Measurements from ENCODE around the gene PSME2.

GRCh38 chr14:24190416-24190815 is 44.0 kb upstream of the PSME2 start:
- TF ChIP-seq CTCF (conservative IDR thresholded peaks at IDR 0.05 in 1 of 2, IDR thresholded peaks at IDR 0.05 in 1 of 2; ENCODE audit: low read depth in 1 of 2, low read length in 2 of 2) = no peak
- no peak for TF ChIP-seq EZH2 (IDR thresholded peaks at IDR 0.05; ENCODE audit: low read length, missing control alignments)

Measured in fibroblast of lung (primary cell).